GM12878 (cell line): ENCODE data around the gene COL5A1. TPM values are rescaled to one million over a fixed set of nuclear protein-coding genes. Genes with fewer than 3 reads are reported as not detected.

ENCODE experiments used
- ATAC-seq: fragments of 200-7000 bp; cut with Tn5 transposase; 3 replicates; pipeline ENCODE4 v1.9.1; 2020; ENCODE audit warnings: mild to moderate bottlenecking, moderate library complexity
- BruUV-seq: library from RNA; stranded (reverse); fragments of 400-500 nt; replicated peaks from 2 replicates; lab custom pipeline; 2021; lab: Mats Ljungman, UMichigan
- CTCF ChIA-PET: fragments of 300-600 bp; sonication (Branson Sonifier 250); formaldehyde crosslinking; extraction: SDS; loops from one replicate; lab custom pipeline; 2021; ENCODE audit warnings: inconsistent platforms; lab: Yijun Ruan, JAX
- POLR2A ChIA-PET: fragments of 350-600 bp; formaldehyde crosslinking; extraction: SDS; loops from one replicate; lab custom pipeline; 2021; ENCODE audit warnings: inconsistent platforms; lab: Charles Lee
- RAD21 ChIA-PET: fragments of 300-600 bp; sonication (Branson Sonifier 250); formaldehyde crosslinking; loops from one replicate; lab custom pipeline; 2023; ENCODE audit warnings: antibody characterized with exemption; ENCODE audit not compliant: unreplicated experiment; lab: Charles Lee
- SMC1A ChIA-PET: fragments of 300-600 bp; sonication (Branson Sonifier 250); formaldehyde crosslinking; loops from one replicate; lab custom pipeline; 2023; ENCODE audit not compliant: unreplicated experiment, uncharacterized antibody; lab: Charles Lee
- DNase-seq: peaks from one replicate; pipeline ENCODE4 v3.0.0-alpha.2; 2011; ENCODE audit warnings: low read depth, low spot score
- FAIRE-seq: peaks from 3 replicates; lab custom pipeline; 2011; peaks lifted over from hg19 to GRCh38; lab: Jason Lieb, UNC
- H2AFZ ChIP-seq: 2 replicates; pipeline ENCODE4 v1.6.0; 2011; ENCODE audit warnings: low read depth, low read length, control low read depth; ENCODE audit not compliant: control insufficient read depth
- H3K27ac ChIP-seq: 2 replicates; pipeline ENCODE4 v1.5.1; 2011; ENCODE audit warnings: control low read depth; ENCODE audit not compliant: control insufficient read depth, insufficient read depth
- H3K27me3 ChIP-seq, 2 experiments: replicated peaks in 1 of 2; 2 replicates each; pipeline versions ENCODE4 v1.6.0 to v1.6.1; 2011; ENCODE audit warnings: low read length in 1 of 2; ENCODE audit not compliant: control insufficient read depth in 2 of 2, insufficient read depth in 2 of 2
- H3K36me3 ChIP-seq, 2 experiments: 2 replicates each; pipeline ENCODE4 v1.5.1; 2011; ENCODE audit warnings: low read length in 1 of 2; ENCODE audit not compliant: control insufficient read depth in 2 of 2, insufficient read depth in 2 of 2
- H3K4me1 ChIP-seq: 2 replicates; pipeline ENCODE4 v1.6.1; 2011; ENCODE audit warnings: mild to moderate bottlenecking, low read length, moderate library complexity, mixed read lengths; ENCODE audit not compliant: control insufficient read depth, insufficient read depth
- H3K4me2 ChIP-seq: 2 replicates; pipeline ENCODE4 v1.6.0; 2011; ENCODE audit warnings: control low read depth; ENCODE audit not compliant: control insufficient read depth, insufficient read depth
- H3K4me3 ChIP-seq: fragments of 200-600 bp; sonication (generic); 2 replicates; pipeline ENCODE4 v1.5.1; 2016
- H3K79me2 ChIP-seq: 2 replicates; pipeline ENCODE4 v1.6.0; 2011; ENCODE audit warnings: low read length; ENCODE audit not compliant: control insufficient read depth, insufficient read depth
- H3K9ac ChIP-seq: 2 replicates; pipeline ENCODE4 v1.8.0; 2011; ENCODE audit warnings: low read length, control low read depth, mixed read lengths; ENCODE audit not compliant: control insufficient read depth, insufficient read depth
- H3K9me3 ChIP-seq: replicated peaks from 3 replicates; pipeline ENCODE4 v1.5.1; 2011; ENCODE audit warnings: mild to moderate bottlenecking, low read length; ENCODE audit not compliant: control insufficient read depth, insufficient read depth
- H4K20me1 ChIP-seq: 2 replicates; pipeline ENCODE4 v1.6.0; 2011; ENCODE audit not compliant: control insufficient read depth, insufficient read depth
- HCFC1 ChIP-seq: fragments of 150-350 bp; IDR thresholded peaks from 2 replicates; pipeline ENCODE4 v1.6.1; 2014; ENCODE audit warnings: low read length
- NR2C2 ChIP-seq: IDR thresholded peaks from 2 replicates; pipeline ENCODE4 v1.6.1; 2011; ENCODE audit warnings: borderline replicate concordance, low read depth; ENCODE audit not compliant: control insufficient read depth, insufficient read length
- NR2F1 ChIP-seq: fragments of 450-650 bp; conservative IDR thresholded peaks from 2 replicates; pipeline ENCODE4 v1.6.1; 2017; ENCODE audit warnings: mild to moderate bottlenecking
- PBX3 ChIP-seq: IDR thresholded peaks from 2 replicates; pipeline ENCODE4 v1.6.1; 2011; ENCODE audit warnings: mild to moderate bottlenecking, low read depth, low read length, moderate library complexity; ENCODE audit not compliant: insufficient replicate concordance
- RB1 ChIP-seq: fragments of 450-650 bp; formaldehyde crosslinking; IDR thresholded peaks from 2 replicates; pipeline ENCODE4 v1.6.1; 2017; ENCODE audit warnings: mild to moderate bottlenecking, borderline replicate concordance
- RCOR1 ChIP-seq: conservative IDR thresholded peaks from 2 replicates; pipeline ENCODE4 v1.6.1; 2012; ENCODE audit warnings: low read depth, low read length, improper control_type of control experiment
- ZNF274 ChIP-seq: IDR thresholded peaks from one replicate; pipeline ENCODE4 v1.8.0; 2011; ENCODE audit not compliant: insufficient read length, insufficient read depth
- ZNF622 ChIP-seq: fragments of 450-650 bp; IDR thresholded peaks from 2 replicates; pipeline ENCODE4 v1.6.1; 2017; ENCODE audit warnings: mild to moderate bottlenecking, inconsistent platforms
- ZZZ3 ChIP-seq: IDR thresholded peaks from 2 replicates; pipeline ENCODE4 v1.6.1; 2011; ENCODE audit warnings: low read depth; ENCODE audit not compliant: control insufficient read depth, insufficient read length
- WGBS: methylation state at CpG from one replicate; pipeline ENCODE4 v1.1.6; 2016; ENCODE audit warnings: low lambda C conversion rate; ENCODE audit not compliant: insufficient replicate concordance, insufficient coverage; ENCODE audit errors: missing lambda C conversion rate; 5-methylcytosine and 5-hydroxymethylcytosine counted together
- in situ Hi-C: fragments of 300-500 bp; cut with MboI; formaldehyde crosslinking; loops from 9 replicates; pipeline ENCODE4 v1.14.3; 2018; ENCODE audit warnings: mixed read lengths
- intact Hi-C: fragments of 100-400 bp; cut with micrococcal nuclease; formaldehyde crosslinking; loops from one replicate; pipeline ENCODE4 v1.14.2; 2022; ENCODE audit not compliant: unreplicated experiment
- polyA plus RNA-seq, 11 experiments: library from polyadenylated mRNA; depleted of rRNA in 4 of 11; unstranded in 6 of 11; stranded (reverse) in 5 of 11; fragments of >200 nt; fragmentation: Nextera tagmentation in 4 of 11; fragmentation: Illumina TruSeq in 1 of 11; extraction: Ambion mirVana in 4 of 11; extraction: Trizol in 1 of 11; gene quantifications; 1 replicate in 1 of 11; 2 replicates in 10 of 11; pipeline versions ENCODE4 v1.2.1 to v1.2.3, GENCODE V29; 2011 to 2016; ENCODE audit warnings: inconsistent platforms in 2 of 11, missing spikeins in 2 of 11, low read depth in 1 of 11
- total RNA-seq, 4 experiments: library from RNA; depleted of rRNA in 3 of 4; stranded (reverse); fragments of >200 nt in 3 of 4; fragmentation: Illumina TruSeq in 1 of 4; extraction: Trizol in 1 of 4; gene quantifications; 2 replicates each; pipeline versions ENCODE4 v1.2.1 to v1.2.3, GENCODE V29; 2013 to 2021
- TF ChIP-seq, protein P1 (sequence below): fragments of 450-650 bp; IDR thresholded peaks from 2 replicates; pipeline ENCODE4 v1.6.1; 2018; ENCODE audit warnings: mild to moderate bottlenecking, low read depth, moderate library complexity; ENCODE audit not compliant: partially characterized antibody
- TF ChIP-seq, protein P2 (sequence below): IDR thresholded peaks from 2 replicates; pipeline ENCODE4 v1.6.1; 2011; ENCODE audit warnings: low read depth, mild to moderate bottlenecking, low read length, moderate library complexity, borderline replicate concordance; ENCODE audit errors: extremely low read depth

Gene COL5A1
- total and polyA plus RNA-seq, 10 of the 15 experiments (the other 5 are each of a cell fraction or from before 2014, with no cell fraction given), result under 0.01 to 0.15 (median 0.13) TPM; not detected in 4

DNA sequence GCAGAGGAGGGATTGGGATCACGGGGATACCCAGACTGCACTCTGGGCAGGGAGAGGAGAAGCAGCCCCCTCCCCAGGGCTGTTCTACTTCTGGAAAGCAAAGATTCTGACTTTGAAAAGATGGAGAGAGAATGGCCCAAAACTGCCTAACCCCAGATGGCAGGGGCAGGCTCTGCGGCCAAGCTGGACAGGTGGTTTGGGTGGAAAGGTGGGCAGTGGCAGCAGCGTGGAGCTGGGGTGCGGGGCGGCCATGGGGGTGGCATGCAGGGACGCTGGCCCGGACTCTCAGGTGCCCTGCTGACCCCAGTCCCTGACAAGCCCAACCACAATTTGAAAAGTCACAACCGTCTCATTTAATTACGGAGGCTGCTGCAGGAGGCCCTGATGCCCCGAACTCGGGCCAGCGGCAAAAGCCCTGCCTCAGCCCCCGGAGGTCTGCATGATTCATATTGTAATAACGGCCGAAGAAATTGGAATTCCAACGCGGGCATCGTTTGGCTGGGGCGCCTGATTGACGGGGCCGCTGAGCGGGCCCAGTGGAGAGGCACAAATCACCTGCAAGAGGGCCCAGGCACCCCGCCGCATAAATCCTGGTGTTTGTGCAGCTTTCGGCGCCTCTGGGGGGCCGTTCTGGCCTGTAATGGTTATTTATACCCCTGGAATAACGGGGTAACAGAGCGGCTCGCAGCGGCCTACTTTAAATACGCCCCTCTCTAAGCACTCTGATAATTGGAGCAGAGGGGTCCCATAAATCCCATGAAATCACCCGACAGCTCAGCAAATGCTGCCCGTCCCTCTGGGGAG, 197.2 kb downstream of the COL5A1 start:
- ChIA-PET SMC1A (interaction anchor here (0.9 kb wide), 1 partner anchor 57 kb away, joined by 3 read pairs; no protein-coding TSS in a partner anchor), POLR2A (no interaction called here), CTCF (interaction anchor here (0.7 to 1.6 kb wide), 3 partner anchors 26 to 59 kb away, joined by 3 to 4 read pairs (median 3); no protein-coding TSS in a partner anchor), RAD21 (interaction anchor here (0.8 kb wide), 1 partner anchor 109 kb away, joined by 3 read pairs; no protein-coding TSS in a partner anchor)
- Histone ChIP-seq H3K4me3 (no peak overlapping the region), H3K9ac (no peak overlapping the region), H3K79me2 (no peaks in the 10 kb centered on the region), H3K36me3 (no peaks in the 10 kb centered on the region), H3K4me2 (no peak overlapping the region), H4K20me1 (no peaks in the 10 kb centered on the region), H3K9me3 (no peaks in the 10 kb centered on the region), H3K4me1 (no peaks in the 10 kb centered on the region), H2AFZ (no peak overlapping the region), H3K27me3 (no peaks in the 10 kb centered on the region), H3K27ac (no peak overlapping the region)
- no peak for ATAC-seq
- no TSS peak for BruUV-seq
- in situ Hi-C loops (no loop called here), intact Hi-C loops (no loop called here)
- TF ChIP-seq ZNF274, result no peak
- TF ChIP-seq, protein P1, sequence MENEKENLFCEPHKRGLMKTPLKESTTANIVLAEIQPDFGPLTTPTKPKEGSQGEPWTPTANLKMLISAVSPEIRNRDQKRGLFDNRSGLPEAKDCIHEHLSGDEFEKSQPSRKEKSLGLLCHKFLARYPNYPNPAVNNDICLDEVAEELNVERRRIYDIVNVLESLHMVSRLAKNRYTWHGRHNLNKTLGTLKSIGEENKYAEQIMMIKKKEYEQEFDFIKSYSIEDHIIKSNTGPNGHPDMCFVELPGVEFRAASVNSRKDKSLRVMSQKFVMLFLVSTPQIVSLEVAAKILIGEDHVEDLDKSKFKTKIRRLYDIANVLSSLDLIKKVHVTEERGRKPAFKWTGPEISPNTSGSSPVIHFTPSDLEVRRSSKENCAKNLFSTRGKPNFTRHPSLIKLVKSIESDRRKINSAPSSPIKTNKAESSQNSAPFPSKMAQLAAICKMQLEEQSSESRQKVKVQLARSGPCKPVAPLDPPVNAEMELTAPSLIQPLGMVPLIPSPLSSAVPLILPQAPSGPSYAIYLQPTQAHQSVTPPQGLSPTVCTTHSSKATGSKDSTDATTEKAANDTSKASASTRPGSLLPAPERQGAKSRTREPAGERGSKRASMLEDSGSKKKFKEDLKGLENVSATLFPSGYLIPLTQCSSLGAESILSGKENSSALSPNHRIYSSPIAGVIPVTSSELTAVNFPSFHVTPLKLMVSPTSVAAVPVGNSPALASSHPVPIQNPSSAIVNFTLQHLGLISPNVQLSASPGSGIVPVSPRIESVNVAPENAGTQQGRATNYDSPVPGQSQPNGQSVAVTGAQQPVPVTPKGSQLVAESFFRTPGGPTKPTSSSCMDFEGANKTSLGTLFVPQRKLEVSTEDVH, result no peak
- no peak for TF ChIP-seq PBX3
- TF ChIP-seq NR2F1, result no peak
- no peak for TF ChIP-seq NR2C2
- TF ChIP-seq RB1, result no peak
- TF ChIP-seq ZNF622, result no peak
- TF ChIP-seq, protein P2, sequence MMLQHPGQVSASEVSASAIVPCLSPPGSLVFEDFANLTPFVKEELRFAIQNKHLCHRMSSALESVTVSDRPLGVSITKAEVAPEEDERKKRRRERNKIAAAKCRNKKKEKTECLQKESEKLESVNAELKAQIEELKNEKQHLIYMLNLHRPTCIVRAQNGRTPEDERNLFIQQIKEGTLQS, result no peak
- no peak for TF ChIP-seq RCOR1
- no peak for TF ChIP-seq ZZZ3
- no peak for TF ChIP-seq HCFC1
- FAIRE-seq, result no peak
- DNase-seq, result no peak
- 65% methylated on average over 32 of the region's 34 CpGs for WGBS
